Mucosa of descending colon (tissue), 3 donors: ENCODE data around the gene MFSD6L. TPM values are rescaled to one million over a fixed set of nuclear protein-coding genes. Genes with fewer than 3 reads are reported as not detected.

ENCODE experiments used
- ATAC-seq: fragments of 200-7000 bp; cut with Tn5 transposase; one replicate; pipeline ENCODE4 v1.9.1; 2020; ENCODE audit warnings: mild to moderate bottlenecking, moderate library complexity
- DNase-seq, 3 donors: peaks; one replicate each; pipeline ENCODE4 v3.0.0-alpha.2; 2020
- H3K36me3 ChIP-seq: fragments of 200-600 bp; one replicate; pipeline ENCODE4 v1.8.0; 2021; ENCODE audit warnings: low read depth, mild to moderate bottlenecking
- H3K4me1 ChIP-seq: fragments of 200-600 bp; one replicate; pipeline ENCODE4 v1.8.0; 2021; ENCODE audit warnings: low read depth, mild to moderate bottlenecking
- H3K4me3 ChIP-seq: fragments of 200-600 bp; one replicate; pipeline ENCODE4 v1.8.0; 2021; ENCODE audit warnings: mild to moderate bottlenecking
- H3K9me3 ChIP-seq: fragments of 200-600 bp; one replicate; pipeline ENCODE4 v1.8.0; 2021; ENCODE audit warnings: mild to moderate bottlenecking
- CTCF ChIP-seq: fragments of 200-600 bp; IDR thresholded peaks from one replicate; pipeline ENCODE4 v1.8.0; 2022; ENCODE audit warnings: antibody characterized with exemption, mild to moderate bottlenecking
- intact Hi-C, 2 donors: fragments of 100-400 bp; cut with DNase I in 1 of 2; cut with micrococcal nuclease in 1 of 2; formaldehyde crosslinking; loops; one replicate each; pipeline versions ENCODE4 v1.11.0 to v1.11.1; 2022; cut with DNase I, micrococcal nuclease
- total RNA-seq, 3 donors: library from RNA; stranded (reverse); fragmentation: NEBNext Ultra II Directional in 2 of 3; extraction: Animal tissue kit (Norgen Biotek cat#: 25700) in 2 of 3; gene quantifications; one replicate each; pipeline versions ENCODE4 v1.2.1 to v1.2.4, GENCODE V29; 2021 to 2023
- donor health status: DM: no; HTN: no; CAD: no; lungs with moderate emphysema.
- donor health status: DM: no; HTN: no; CAD: no.
- donor health status: DM: no; HTN: yes; CAD: no.

Gene MFSD6L
- total RNA-seq, 3 donors from 2014 or later: 2.0 to 6.1 (median 5.6) TPM

GRCh38 chr17:8829036-8829941 is 30.1 kb upstream of the MFSD6L start:
- no peaks in the 10 kb centered on the region for H3K4me1 ChIP-seq
- no peak for ATAC-seq
- no peak overlapping the region for H3K4me3 ChIP-seq
- TF ChIP-seq CTCF: no peak
- no peak for DNase-seq
- H3K36me3 ChIP-seq: no peaks in the 10 kb centered on the region
- intact Hi-C loops: no loop called here
- peaks cover 5% of the 10 kb centered on the region for H3K9me3 ChIP-seq

GRCh38 chr17:8828517-8828875 is 29.3 kb upstream of the MFSD6L start:
- Histone ChIP-seq H3K36me3 (no peaks in the 10 kb centered on the region), H3K4me3 (no peak overlapping the region), H3K4me1 (no peaks in the 10 kb centered on the region), H3K9me3 (peaks cover 6% of the 10 kb centered on the region)
- intact Hi-C loops: no loop called here
- TF ChIP-seq CTCF: no peak
- DNase-seq: no peak
- no peak for ATAC-seq

GRCh38 chr17:8826808-8827435 is 27.8 kb upstream of the MFSD6L start:
- no peak overlapping the region for H3K4me3 ChIP-seq
- ATAC-seq (no peak), DNase-seq (no peak)
- H3K9me3 ChIP-seq: peaks cover 6% of the 10 kb centered on the region
- intact Hi-C loops: no loop called here
- H3K36me3 ChIP-seq: no peaks in the 10 kb centered on the region
- no peaks in the 10 kb centered on the region for H3K4me1 ChIP-seq
- TF ChIP-seq CTCF: no peak

GRCh38 chr17:8825802-8826201 is 26.6 kb upstream of the MFSD6L start:
- H3K9me3 ChIP-seq: peaks cover 6% of the 10 kb centered on the region
- TF ChIP-seq CTCF: no peak
- no peaks in the 10 kb centered on the region for H3K4me1 ChIP-seq
- intact Hi-C loops: no loop called here
- no peaks in the 10 kb centered on the region for H3K36me3 ChIP-seq
- DNase-seq (no peak), ATAC-seq (no peak)
- no peak overlapping the region for H3K4me3 ChIP-seq

GRCh38 chr17:8823279-8823678 is 24.1 kb upstream of the MFSD6L start:
- no peaks in the 10 kb centered on the region for H3K36me3 ChIP-seq
- DNase-seq (no peak), ATAC-seq (no peak)
- H3K9me3 ChIP-seq: peaks cover 6% of the 10 kb centered on the region
- H3K4me3 ChIP-seq: no peak overlapping the region
- H3K4me1 ChIP-seq: no peaks in the 10 kb centered on the region
- intact Hi-C loops: no loop called here
- no peak for TF ChIP-seq CTCF
